Ascending aorta (tissue), 2 donors: ENCODE results near the gene CMTM1. TPM values are rescaled to one million over a fixed set of nuclear protein-coding genes. Genes with fewer than 3 reads are reported as not detected.

Source experiments
- DNase-seq, 2 donors: peaks; one replicate each; pipeline ENCODE4 v3.0.0-alpha.2; 2019; ENCODE audit warnings: low spot score in 2 of 2
- H3K27ac ChIP-seq, 2 donors: fragments of 200-600 bp; sonication (generic); one replicate each; pipeline ENCODE4 v1.5.1; 2016 to 2017; ENCODE audit warnings: mild to moderate bottlenecking in 1 of 2
- H3K27me3 ChIP-seq: fragments of 200-600 bp; sonication (generic); one replicate; pipeline ENCODE4 v1.5.1; 2017
- H3K36me3 ChIP-seq, 2 donors: fragments of 200-600 bp; sonication (generic); one replicate each; pipeline ENCODE4 v1.5.1; 2016
- H3K4me1 ChIP-seq, 2 donors: fragments of 200-600 bp; sonication (generic); one replicate each; pipeline ENCODE4 v1.5.1; 2016 to 2017; ENCODE audit warnings: mild to moderate bottlenecking in 1 of 2
- H3K4me3 ChIP-seq, 2 donors: fragments of 200-600 bp; sonication (generic); one replicate each; pipeline ENCODE4 v1.5.1; 2016 to 2017; ENCODE audit warnings: mild to moderate bottlenecking in 1 of 2
- H3K9me3 ChIP-seq, 2 donors: fragments of 200-600 bp; sonication (generic); one replicate each; pipeline ENCODE4 v1.5.1; 2016
- CTCF ChIP-seq, 3 experiments: fragments of 200-600 bp in 2 of 3; fragments of 450-650 bp in 1 of 3; sonication (generic) in 2 of 3; IDR thresholded peaks; one replicate each; pipeline ENCODE4 v1.5.1; 2016 to 2019; ENCODE audit warnings: antibody characterized with exemption in 3 of 3, mild to moderate bottlenecking in 1 of 3, moderate library complexity in 1 of 3
- intact Hi-C: fragments of 100-400 bp; cut with DNase I; formaldehyde crosslinking; loops from one replicate; pipeline ENCODE4 v1.15.1; 2023
- total RNA-seq: library from RNA; depleted of rRNA; stranded (reverse); fragments of >200 nt; gene quantifications from one replicate; pipeline ENCODE4 v1.1.0, GENCODE V29; 2016

CMTM1 gene
- total RNA-seq, 1 donor from 2014 or later, result not detected

- no peak for DNase-seq
- H3K27me3 ChIP-seq, result no peaks in the 10 kb centered on the region
- peaks cover 16 to 28% of the 10 kb centered on the region in 2 donors for H3K36me3 ChIP-seq
- no peak overlapping the region for H3K27ac ChIP-seq
- TF ChIP-seq CTCF (IDR thresholded peaks at IDR 0.05), result no peak
- H3K4me3 ChIP-seq, result no peak overlapping the region
- intact Hi-C loops, result no loop called here
- no peaks in the 10 kb centered on the region for H3K9me3 ChIP-seq
- peaks cover 0 to 11% of the 10 kb centered on the region in 2 donors for H3K4me1 ChIP-seq
These were observed 50.8 kb downstream of the CMTM1 start for GRCh38 chr16:66617010-66617434.

GRCh38 chr16:66617728-66618127 lies 51.5 kb downstream of the CMTM1 start:
- TF ChIP-seq CTCF (IDR thresholded peaks at IDR 0.05), result no peak
- intact Hi-C loops, result no loop called here
- no peak for DNase-seq
- Histone ChIP-seq H3K4me1 (peaks cover 0 to 11% of the 10 kb centered on the region in 2 donors), H3K4me3 (no peak overlapping the region), H3K36me3 (peaks cover 9 to 21% of the 10 kb centered on the region in 2 donors), H3K27ac (no peak overlapping the region), H3K27me3 (no peaks in the 10 kb centered on the region), H3K9me3 (no peaks in the 10 kb centered on the region)

- H3K27ac ChIP-seq, result peak overlapping the region; percentile 15 to 51
- intact Hi-C loops, result no loop called here
- H3K27me3 ChIP-seq, result no peaks in the 10 kb centered on the region
- H3K4me3 ChIP-seq, result no peak overlapping the region
- H3K36me3 ChIP-seq, result peaks cover 0 to 17% of the 10 kb centered on the region in 2 donors
- TF ChIP-seq CTCF (IDR thresholded peaks at IDR 0.05), result no peak
- peaks cover 0 to 11% of the 10 kb centered on the region in 2 donors for H3K4me1 ChIP-seq
- peak in 1 of 2 donors; percentile 75 for DNase-seq
- H3K9me3 ChIP-seq, result no peaks in the 10 kb centered on the region
These were observed 52.5 kb downstream of the CMTM1 start for GRCh38 chr16:66618588-66619375.

- intact Hi-C loops, result no loop called here
- no peak for DNase-seq
- H3K4me3 ChIP-seq, result no peak overlapping the region
- H3K27ac ChIP-seq, result peak overlapping the region in 1 of 2 donors; percentile 51
- no peaks in the 10 kb centered on the region for H3K27me3 ChIP-seq
- H3K4me1 ChIP-seq, result peaks cover 0 to 11% of the 10 kb centered on the region in 2 donors
- H3K36me3 ChIP-seq, result peaks cover 0 to 10% of the 10 kb centered on the region in 2 donors
- no peak for TF ChIP-seq CTCF (IDR thresholded peaks at IDR 0.05)
- no peaks in the 10 kb centered on the region for H3K9me3 ChIP-seq
These were observed 53.5 kb downstream of the CMTM1 start for GRCh38 chr16:66619534-66620428.

GRCh38 chr16:66620429-66620795 lies 54.2 kb downstream of the CMTM1 start:
- intact Hi-C loops, result no loop called here
- DNase-seq, result no peak
- H3K9me3 ChIP-seq, result no peaks in the 10 kb centered on the region
- peaks cover 0 to 10% of the 10 kb centered on the region in 2 donors for H3K36me3 ChIP-seq
- TF ChIP-seq CTCF (IDR thresholded peaks at IDR 0.05), result no peak
- H3K4me3 ChIP-seq, result no peak overlapping the region
- H3K4me1 ChIP-seq, result peaks cover 0 to 11% of the 10 kb centered on the region in 2 donors
- H3K27me3 ChIP-seq, result no peaks in the 10 kb centered on the region
- no peak overlapping the region for H3K27ac ChIP-seq
